Measurements from ENCODE around the gene INF2.

INF2 gene

GRCh38 chr14:104702673-104703072 lies 13.3 kb downstream of the INF2 start:
- TF ChIP-seq, protein P1, sequence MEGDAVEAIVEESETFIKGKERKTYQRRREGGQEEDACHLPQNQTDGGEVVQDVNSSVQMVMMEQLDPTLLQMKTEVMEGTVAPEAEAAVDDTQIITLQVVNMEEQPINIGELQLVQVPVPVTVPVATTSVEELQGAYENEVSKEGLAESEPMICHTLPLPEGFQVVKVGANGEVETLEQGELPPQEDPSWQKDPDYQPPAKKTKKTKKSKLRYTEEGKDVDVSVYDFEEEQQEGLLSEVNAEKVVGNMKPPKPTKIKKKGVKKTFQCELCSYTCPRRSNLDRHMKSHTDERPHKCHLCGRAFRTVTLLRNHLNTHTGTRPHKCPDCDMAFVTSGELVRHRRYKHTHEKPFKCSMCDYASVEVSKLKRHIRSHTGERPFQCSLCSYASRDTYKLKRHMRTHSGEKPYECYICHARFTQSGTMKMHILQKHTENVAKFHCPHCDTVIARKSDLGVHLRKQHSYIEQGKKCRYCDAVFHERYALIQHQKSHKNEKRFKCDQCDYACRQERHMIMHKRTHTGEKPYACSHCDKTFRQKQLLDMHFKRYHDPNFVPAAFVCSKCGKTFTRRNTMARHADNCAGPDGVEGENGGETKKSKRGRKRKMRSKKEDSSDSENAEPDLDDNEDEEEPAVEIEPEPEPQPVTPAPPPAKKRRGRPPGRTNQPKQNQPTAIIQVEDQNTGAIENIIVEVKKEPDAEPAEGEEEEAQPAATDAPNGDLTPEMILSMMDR (conservative IDR thresholded peaks at IDR 0.05; ENCODE audit: low read depth, low read length): no peak
- DNase-seq (ENCODE audit: low read depth): no peak
- H3K4me3 ChIP-seq (ENCODE audit: low read depth, low read length): no peak overlapping the region

DNA sequence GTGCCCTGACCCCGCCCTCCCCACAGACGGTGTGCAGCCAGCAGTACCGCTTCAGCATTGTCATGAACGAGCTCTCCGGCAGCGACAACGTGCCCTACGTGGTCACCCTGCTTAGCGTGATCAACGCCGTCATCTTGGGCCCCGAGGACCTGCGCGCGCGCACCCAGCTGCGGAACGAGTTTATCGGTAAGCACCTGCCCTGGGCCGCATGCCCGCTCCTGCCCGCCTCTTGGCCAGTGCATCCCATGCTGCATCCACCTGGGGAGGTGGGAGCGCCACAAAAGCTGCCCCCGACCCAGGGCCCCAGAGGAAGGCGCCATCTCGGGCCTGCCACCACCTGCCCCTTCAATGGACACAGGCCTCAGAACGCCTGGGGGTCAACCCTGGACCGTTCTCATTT lies 13.9 kb downstream of the INF2 start:
- no peak overlapping the region for H3K4me3 ChIP-seq (ENCODE audit: low read depth, low read length)
- TF ChIP-seq, protein P1 (conservative IDR thresholded peaks at IDR 0.05; ENCODE audit: low read depth, low read length): no peak
- no peak for DNase-seq (ENCODE audit: low read depth)

DNA sequence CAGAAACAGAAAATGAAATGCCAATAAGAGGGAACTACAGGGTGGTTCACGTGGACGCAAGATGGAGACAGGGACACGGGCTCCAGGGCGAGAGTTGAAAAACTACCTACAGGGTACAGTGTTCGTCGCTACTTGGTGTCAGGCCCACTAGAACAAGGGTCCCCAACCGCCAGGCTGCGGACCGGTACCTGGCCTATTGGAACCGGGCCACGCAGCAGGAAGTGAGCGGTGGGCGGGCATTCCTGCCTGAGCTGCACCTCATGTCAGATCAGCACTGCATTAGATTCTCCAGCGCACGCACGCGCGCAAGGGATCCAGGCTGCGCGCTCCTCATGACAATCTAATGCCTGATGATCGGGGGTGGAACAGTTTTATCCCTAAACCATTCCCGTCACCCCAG lies 14.8 kb downstream of the INF2 start:
- no peak overlapping the region for H3K4me3 ChIP-seq (ENCODE audit: low read depth, low read length)
- no peak for DNase-seq (ENCODE audit: low read depth)
- TF ChIP-seq, protein P1 (conservative IDR thresholded peaks at IDR 0.05; ENCODE audit: low read depth, low read length): no peak

DNA sequence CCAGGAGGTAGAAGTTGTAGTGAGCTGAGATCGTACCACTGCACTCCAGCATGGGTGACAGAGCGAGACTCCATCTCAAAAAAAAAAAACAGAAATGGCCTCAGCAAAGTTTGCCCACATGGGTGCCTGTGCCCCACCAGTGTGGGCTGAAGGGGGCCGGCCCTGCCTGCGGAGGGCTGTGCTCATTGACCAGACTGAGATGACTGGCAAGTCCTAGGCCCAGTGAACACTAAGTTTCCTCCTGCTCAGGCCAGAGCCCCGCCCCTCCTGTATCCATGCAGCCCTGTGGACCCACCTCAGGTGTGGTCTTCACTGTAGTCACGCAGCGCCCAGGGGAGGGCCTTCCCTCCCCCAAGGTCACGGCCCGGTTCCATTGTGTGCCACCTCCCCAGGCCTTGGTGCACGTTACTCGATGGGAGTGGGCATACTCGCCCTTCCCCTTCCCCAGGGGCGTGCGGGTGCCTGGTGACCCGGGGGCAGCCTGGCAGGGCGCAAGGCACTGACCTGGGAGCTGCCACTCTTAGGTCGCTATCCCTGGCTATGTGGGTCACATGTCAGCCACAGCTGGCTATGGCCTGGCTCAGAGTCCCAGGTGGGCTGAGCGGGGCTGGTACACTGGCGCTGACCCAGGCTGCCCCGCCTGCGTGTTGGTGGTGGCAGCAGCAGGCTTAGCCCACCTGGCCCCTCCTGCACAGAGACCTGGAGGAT lies 16.1 kb downstream of the INF2 start:
- TF ChIP-seq, protein P1 (conservative IDR thresholded peaks at IDR 0.05; ENCODE audit: low read depth, low read length): no peak
- no peak overlapping the region for H3K4me3 ChIP-seq (ENCODE audit: low read depth, low read length)
- peak; percentile 40 for DNase-seq (ENCODE audit: low read depth)

DNA sequence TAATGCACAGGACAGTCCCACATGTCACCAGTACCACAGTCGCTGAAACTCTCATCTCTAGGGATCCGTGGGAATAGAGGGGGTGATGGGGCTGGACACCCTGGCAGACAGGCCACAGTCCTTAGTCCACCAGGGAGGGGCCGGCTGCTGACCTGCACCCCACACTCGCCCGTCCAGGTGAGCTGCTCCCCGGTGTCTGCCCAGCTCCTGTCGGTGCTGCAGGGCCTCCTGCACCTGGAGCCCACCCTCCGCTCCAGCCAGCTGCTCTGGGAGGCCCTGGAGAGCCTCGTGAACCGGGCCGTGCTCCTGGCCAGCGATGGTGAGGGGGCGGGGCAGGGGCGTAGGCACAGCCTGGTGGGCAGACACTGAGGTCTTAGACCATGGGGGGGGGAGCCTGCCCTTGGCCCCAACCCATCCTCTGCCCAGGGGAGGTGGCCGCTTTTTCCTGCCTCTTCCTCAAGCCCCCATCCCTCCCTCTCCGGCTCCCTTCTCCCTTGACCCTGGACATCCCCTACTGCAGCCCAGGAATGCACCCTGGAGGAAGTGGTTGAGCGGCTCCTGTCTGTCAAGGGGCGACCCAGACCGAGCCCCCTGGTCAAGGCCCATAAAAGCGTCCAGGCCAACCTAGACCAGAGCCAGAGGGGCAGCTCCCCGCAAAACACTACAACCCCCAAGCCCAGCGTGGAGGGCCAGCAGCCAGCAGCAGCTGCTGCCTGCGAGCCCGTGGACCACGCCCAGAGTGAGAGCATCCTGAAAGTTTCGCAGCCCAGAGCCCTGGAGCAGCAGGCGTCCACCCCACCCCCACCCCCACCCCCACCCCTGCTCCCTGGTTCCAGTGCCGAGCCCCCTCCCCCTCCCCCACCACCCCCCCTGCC lies 17.6 kb downstream of the INF2 start:
- TF ChIP-seq, protein P1 (conservative IDR thresholded peaks at IDR 0.05; ENCODE audit: low read depth, low read length): no peak
- no peak overlapping the region for H3K4me3 ChIP-seq (ENCODE audit: low read depth, low read length)
- DNase-seq (ENCODE audit: low read depth): no peak

DNA sequence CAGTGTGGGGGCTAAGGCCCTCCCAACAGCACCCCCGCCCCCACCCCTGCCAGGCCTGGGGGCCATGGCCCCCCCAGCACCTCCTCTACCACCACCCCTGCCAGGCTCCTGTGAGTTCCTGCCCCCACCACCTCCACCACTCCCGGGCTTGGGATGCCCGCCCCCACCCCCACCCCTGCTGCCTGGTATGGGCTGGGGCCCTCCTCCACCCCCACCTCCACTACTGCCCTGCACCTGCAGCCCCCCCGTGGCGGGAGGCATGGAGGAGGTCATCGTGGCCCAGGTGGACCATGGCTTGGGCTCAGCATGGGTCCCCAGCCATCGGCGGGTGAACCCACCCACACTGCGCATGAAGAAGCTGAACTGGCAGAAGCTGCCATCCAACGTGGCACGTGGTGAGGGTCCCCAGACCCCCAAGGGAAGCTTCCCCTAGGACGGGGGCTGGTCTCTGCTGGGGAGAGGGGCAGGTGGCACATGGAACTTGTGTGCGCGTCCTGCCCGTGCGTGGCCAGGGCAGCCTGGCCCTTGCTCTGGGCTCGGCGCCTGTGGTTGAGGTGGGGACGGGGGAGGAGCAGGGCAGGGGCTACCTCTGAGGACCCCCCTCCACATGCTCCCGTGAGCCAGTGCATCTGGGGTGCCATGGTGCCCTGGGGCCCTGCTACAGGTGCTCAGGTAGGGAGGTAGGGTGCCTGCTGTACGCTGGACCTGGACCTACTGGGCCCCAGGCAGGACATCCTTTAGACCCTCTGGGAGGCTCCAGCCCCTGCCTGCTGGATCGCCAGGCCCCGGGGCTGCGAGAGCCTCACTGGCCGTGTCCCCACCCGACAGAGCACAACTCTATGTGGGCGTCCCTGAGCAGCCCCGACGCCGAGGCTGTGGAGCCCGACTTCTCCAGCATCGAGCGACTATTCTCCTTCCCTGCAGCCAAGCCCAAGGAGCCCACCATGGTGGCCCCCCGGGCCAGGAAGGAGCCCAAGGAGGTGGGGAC lies 18.5 kb downstream of the INF2 start:
- H3K4me3 ChIP-seq (ENCODE audit: low read depth, low read length): no peak overlapping the region
- TF ChIP-seq, protein P1 (conservative IDR thresholded peaks at IDR 0.05; ENCODE audit: low read depth, low read length): no peak
- DNase-seq (ENCODE audit: low read depth): no peak
